Stimulated activated CD8-positive, alpha-beta memory T cell treated with anti-CD3 and anti-CD28 coated beads, Interleukin-7, amount 100 ng/mL, for 4 hours (primary cell): Measurements from ENCODE around the gene APOL3.
"Not testable (repeated sequence)": the region's sequence is repeated elsewhere in the genome, so short reads cannot be mapped to it uniquely, and the experiment has no call there.

ENCODE experiments used
- DNase-seq, 2 donors: peaks; one replicate each; pipeline ENCODE4 v3.0.0-alpha.2; 2020; ENCODE audit warnings: low read depth in 2 of 2

APOL3 gene

GRCh38 chr22:36134182-36134581, 26.4 kb downstream of the APOL3 start:
- no peak for DNase-seq

- no peak for DNase-seq
Observed at GRCh38 chr22:36131907-36132306, 28.6 kb downstream of the APOL3 start.

GRCh38 chr22:36129486-36130388, 30.8 kb downstream of the APOL3 start:
- no peak for DNase-seq

- no peak for DNase-seq
Observed at GRCh38 chr22:36129071-36129470, 31.5 kb downstream of the APOL3 start.

GRCh38 chr22:36125994-36126531, 34.5 kb downstream of the APOL3 start:
- DNase-seq, result no peak

GRCh38 chr22:36125434-36125833, 35.1 kb downstream of the APOL3 start:
- DNase-seq, result no peak

- no peak for DNase-seq
Observed at GRCh38 chr22:36124666-36125065, 35.9 kb downstream of the APOL3 start.

- DNase-seq, result peak; percentile 76 to 87
Observed at GRCh38 chr22:36123673-36124630, 36.6 kb downstream of the APOL3 start.

GRCh38 chr22:36120621-36121351, 39.8 kb downstream of the APOL3 start:
- not testable (repeated sequence) for DNase-seq

GRCh38 chr22:36117053-36117554, 43.5 kb downstream of the APOL3 start:
- no peak for DNase-seq

GRCh38 chr22:36116127-36116526, 44.4 kb downstream of the APOL3 start:
- no peak for DNase-seq

GRCh38 chr22:36113121-36113520, 47.4 kb downstream of the APOL3 start:
- no peak for DNase-seq

GRCh38 chr22:36111316-36111715, 49.2 kb downstream of the APOL3 start:
- no peak for DNase-seq

GRCh38 chr22:36110306-36110881, 50.2 kb downstream of the APOL3 start:
- DNase-seq, result no peak

GRCh38 chr22:36107436-36107835, 53.1 kb downstream of the APOL3 start:
- DNase-seq, result no peak

GRCh38 chr22:36106910-36107309, 53.6 kb downstream of the APOL3 start:
- no peak for DNase-seq

- no peak for DNase-seq
Observed at GRCh38 chr22:36104988-36105387, 55.6 kb downstream of the APOL3 start.

- no peak for DNase-seq
Observed at GRCh38 chr22:36104435-36104834, 56.1 kb downstream of the APOL3 start.

- DNase-seq, result no peak
Observed at GRCh38 chr22:36103891-36104290, 56.7 kb downstream of the APOL3 start.

GRCh38 chr22:36102995-36103394, 57.6 kb downstream of the APOL3 start:
- DNase-seq, result no peak

GRCh38 chr22:36101756-36102155, 58.8 kb downstream of the APOL3 start:
- no peak for DNase-seq
